NCI-H187 (cell line): ENCODE results near the gene CNGA4.

ENCODE experiments used
- DNase-seq, 2 experiments: peaks; one replicate each; lab custom pipeline; 2025; lab: John Stamatoyannopoulos, UW

The CNGA4 gene

GRCh38 chr11:6238902-6239301 is at the start of gene CNGA4:
Gene CNGA4, plus strand, starts transcription at chr11:6239089. Its CDS starts 118 bp downstream, at chr11:6239207.
- DNase-seq, result no peak

- no peak for DNase-seq
Observed at GRCh38 chr11:6191742-6192141, 47.1 kb upstream of the CNGA4 start.

- DNase-seq, result no peak
Observed at GRCh38 chr11:6194065-6194581, 44.8 kb upstream of the CNGA4 start.

GRCh38 chr11:6196396-6196795 is 42.5 kb upstream of the CNGA4 start:
- no peak for DNase-seq

- DNase-seq, result no peak
Observed at GRCh38 chr11:6197466-6198200, 41.3 kb upstream of the CNGA4 start.

GRCh38 chr11:6199174-6199810 is 39.6 kb upstream of the CNGA4 start, which contains the start of gene OR52W1:
Gene OR52W1, plus strand, starts transcription at chr11:6199224. Its CDS starts 0 bp downstream, at chr11:6199224.
- no peak for DNase-seq

- DNase-seq, result no peak
Observed at GRCh38 chr11:6200975-6201374, 37.9 kb upstream of the CNGA4 start.

- DNase-seq, result no peak
Observed at GRCh38 chr11:6201481-6201880, 37.4 kb upstream of the CNGA4 start.

GRCh38 chr11:6202041-6202440 is 36.8 kb upstream of the CNGA4 start:
- no peak for DNase-seq

- DNase-seq, result no peak
Observed at GRCh38 chr11:6203327-6203726, 35.6 kb upstream of the CNGA4 start.

GRCh38 chr11:6204706-6205105 is 34.2 kb upstream of the CNGA4 start:
- no peak for DNase-seq

GRCh38 chr11:6205366-6205765 is 33.5 kb upstream of the CNGA4 start, which contains the start of gene C11orf42:
Gene C11orf42, plus strand, starts transcription at chr11:6205557. Its CDS starts 59 bp downstream, at chr11:6205616.
- DNase-seq, result no peak

GRCh38 chr11:6206456-6207180 is 32.3 kb upstream of the CNGA4 start:
- DNase-seq, result no peak

GRCh38 chr11:6209801-6210200 is 29.1 kb upstream of the CNGA4 start:
- no peak for DNase-seq

GRCh38 chr11:6210274-6210955 is 28.5 kb upstream of the CNGA4 start:
- DNase-seq, result no peak

- no peak for DNase-seq
Observed at GRCh38 chr11:6214530-6214929, 24.4 kb upstream of the CNGA4 start.

GRCh38 chr11:6216501-6216900 is 22.4 kb upstream of the CNGA4 start:
- DNase-seq, result no peak

GRCh38 chr11:6217722-6218121 is 21.2 kb upstream of the CNGA4 start:
- no peak for DNase-seq

GRCh38 chr11:6219359-6219758 is 19.5 kb upstream of the CNGA4 start:
- DNase-seq, result no peak

GRCh38 chr11:6223854-6224253 is 15.0 kb upstream of the CNGA4 start:
- no peak for DNase-seq

- no peak for DNase-seq
Observed at GRCh38 chr11:6224421-6224820, 14.5 kb upstream of the CNGA4 start.

- DNase-seq, result no peak
Observed at GRCh38 chr11:6225024-6225423, 13.9 kb upstream of the CNGA4 start.
